ENCODE results near the gene SLC37A4. TPM values are rescaled to one million over a fixed set of nuclear protein-coding genes. Genes with fewer than 3 reads are reported as not detected.
"Not testable (repeated sequence)": the region's sequence is repeated elsewhere in the genome, so short reads cannot be mapped to it uniquely, and the experiment has no call there.

SLC37A4 gene
- total and polyA plus RNA-seq, 3 donors from 2014 or later, result 23.8 to 27.7 (median 26.0) TPM

GRCh38 chr11:119044708-119045107 lies 14.0 kb upstream of the SLC37A4 start:
- TF ChIP-seq CTCF (IDR thresholded peaks at IDR 0.05) (peak in 1 of 3 experiments; percentile 16), POLR2A (IDR thresholded peaks at IDR 0.05) (no peak)
- intact Hi-C loops (cut with DNase I; ENCODE audit: low total_unique reads), result no loop called here
- H3K36me3 ChIP-seq (ENCODE audit: low read depth, missing control alignments), result no peaks in the 10 kb centered on the region
- no peak overlapping the region for H3K4me3 ChIP-seq
- WGBS, 2 donors, result 75 to 76% methylated on average over 6 of the region's 6 CpGs
- no peak for DNase-seq
- no peaks in the 10 kb centered on the region for H3K27me3 ChIP-seq
- H3K27ac ChIP-seq, result no peak overlapping the region
- H3K4me1 ChIP-seq, result no peaks in the 10 kb centered on the region
- H3K9me3 ChIP-seq, result no peaks in the 10 kb centered on the region

DNA sequence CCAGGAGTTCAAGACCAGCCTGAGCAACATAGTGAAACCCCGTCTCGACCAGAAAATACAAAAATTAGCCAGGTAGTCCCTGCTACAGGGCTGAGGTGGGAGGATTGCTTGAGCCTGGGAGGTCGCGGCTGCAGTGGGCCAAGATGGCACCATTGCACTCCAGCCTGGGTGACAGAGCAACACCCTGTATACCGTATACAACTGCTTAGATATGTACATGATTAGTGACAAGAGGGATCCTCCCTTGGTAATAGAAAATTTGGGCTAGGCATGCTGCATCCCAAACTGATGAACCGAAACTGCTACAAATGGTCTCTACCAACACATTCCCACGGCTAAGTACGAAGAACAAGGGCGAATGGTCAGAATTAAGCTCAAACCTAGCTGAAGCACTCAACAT lies 12.2 kb upstream of the SLC37A4 start:
- Histone ChIP-seq H3K4me1 (no peaks in the 10 kb centered on the region), H3K4me3 (no peak overlapping the region), H3K36me3 (ENCODE audit: low read depth, missing control alignments) (no peaks in the 10 kb centered on the region), H3K27ac (no peak overlapping the region), H3K27me3 (no peaks in the 10 kb centered on the region), H3K9me3 (no peaks in the 10 kb centered on the region)
- no peak for DNase-seq
- intact Hi-C loops (cut with DNase I; ENCODE audit: low total_unique reads), result no loop called here
- TF ChIP-seq POLR2A (IDR thresholded peaks at IDR 0.05) (no peak), CTCF (IDR thresholded peaks at IDR 0.05) (no peak)
- 93 to 95% methylated on average over 9 of the region's 9 CpGs for WGBS, 2 donors

- Histone ChIP-seq H3K4me1 (no peaks in the 10 kb centered on the region), H3K36me3 (ENCODE audit: low read depth, missing control alignments) (no peaks in the 10 kb centered on the region), H3K27me3 (no peaks in the 10 kb centered on the region), H3K9me3 (no peaks in the 10 kb centered on the region), H3K27ac (no peak overlapping the region), H3K4me3 (no peak overlapping the region)
- intact Hi-C loops (cut with DNase I; ENCODE audit: low total_unique reads), result no loop called here
- WGBS, 2 donors, result 90 to 92% methylated on average over 4 of the region's 4 CpGs
- no peak for DNase-seq
- TF ChIP-seq CTCF (IDR thresholded peaks at IDR 0.05) (no peak), POLR2A (IDR thresholded peaks at IDR 0.05) (no peak)
These were observed 11.3 kb upstream of the SLC37A4 start for GRCh38 chr11:119041821-119042514.

DNA sequence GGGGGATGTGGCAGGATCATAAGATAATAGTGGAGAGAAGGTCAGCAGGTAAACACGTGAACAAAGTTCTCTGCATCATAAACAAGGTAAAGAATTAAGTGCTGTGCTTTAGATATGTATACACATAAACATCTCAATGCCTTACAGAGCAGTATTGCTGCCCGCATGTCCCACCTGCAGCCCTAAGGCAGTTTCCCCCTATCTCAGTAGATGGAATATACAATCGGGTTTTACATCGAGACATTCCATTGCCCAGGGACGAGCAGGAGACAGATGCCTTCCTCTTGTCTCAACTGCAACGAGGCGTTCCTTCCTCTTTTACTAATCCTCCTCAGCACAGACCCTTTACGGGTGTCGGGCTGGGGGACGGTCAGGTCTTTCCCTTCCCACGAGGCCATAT lies 8.8 kb upstream of the SLC37A4 start:
- not testable (repeated sequence) for DNase-seq

GRCh38 chr11:119038884-119039283 lies 8.2 kb upstream of the SLC37A4 start:
- DNase-seq, result no peak
- no peaks in the 10 kb centered on the region for H3K9me3 ChIP-seq
- H3K27ac ChIP-seq, result no peak overlapping the region
- H3K36me3 ChIP-seq (ENCODE audit: low read depth, missing control alignments), result no peaks in the 10 kb centered on the region
- no peak overlapping the region for H3K4me3 ChIP-seq
- no peaks in the 10 kb centered on the region for H3K4me1 ChIP-seq
- no peak for TF ChIP-seq CTCF (IDR thresholded peaks at IDR 0.05)
- TF ChIP-seq POLR2A (IDR thresholded peaks at IDR 0.05), result no peak
- 87 to 89% methylated on average over 5 of the region's 5 CpGs for WGBS, 2 donors
- H3K27me3 ChIP-seq, result no peaks in the 10 kb centered on the region
- intact Hi-C loops (cut with DNase I; ENCODE audit: low total_unique reads), result no loop called here

More for the DNA sequence above, 8.8 kb upstream of the SLC37A4 start:
- H3K9me3 ChIP-seq; H3K4me1 ChIP-seq; H3K27ac ChIP-seq; intact Hi-C loops (cut with DNase I; ENCODE audit: low total_unique reads); H3K27me3 ChIP-seq; H3K36me3 ChIP-seq (ENCODE audit: low read depth, missing control alignments); H3K4me3 ChIP-seq: not testable (repeated sequence)
- WGBS, 2 donors, result 41 to 62% methylated on average over 11 of the region's 11 CpGs

Data from testis (tissue), 3 donors.